Karpas-422 (cell line): ENCODE results near the gene TAF3. TPM values are rescaled to one million over a fixed set of nuclear protein-coding genes. Genes with fewer than 3 reads are reported as not detected.

ENCODE experiments used
- DNase-seq: peaks from one replicate; pipeline ENCODE4 v3.0.0-alpha.2; 2015
- H2AFZ ChIP-seq: fragments of 200-600 bp; sonication (generic); 2 replicates; pipeline ENCODE4 v1.6.1; 2014; ENCODE audit warnings: antibody characterized with exemption, low read length, mixed read lengths
- H3K27ac ChIP-seq: fragments of 200-600 bp; sonication (generic); 2 replicates; pipeline ENCODE4 v1.5.1; 2014; ENCODE audit warnings: mild to moderate bottlenecking, low read length, moderate library complexity
- H3K27me3 ChIP-seq: fragments of 200-600 bp; sonication (generic); 2 replicates; pipeline ENCODE4 v1.6.1; 2014; ENCODE audit warnings: low read length, mixed read lengths
- H3K36me3 ChIP-seq: fragments of 200-600 bp; sonication (generic); 2 replicates; pipeline ENCODE4 v1.6.1; 2014; ENCODE audit warnings: low read length, mixed read lengths; ENCODE audit not compliant: insufficient read depth
- H3K4me1 ChIP-seq: fragments of 200-600 bp; sonication (generic); 2 replicates; pipeline ENCODE4 v1.6.1; 2014; ENCODE audit warnings: mild to moderate bottlenecking, low read length, mixed read lengths
- H3K4me2 ChIP-seq: fragments of 200-600 bp; sonication (generic); 2 replicates; pipeline ENCODE4 v1.6.1; 2014; ENCODE audit warnings: low read length, low read depth, mild to moderate bottlenecking; ENCODE audit not compliant: poor library complexity, severe bottlenecking
- H3K4me3 ChIP-seq: fragments of 200-600 bp; sonication (generic); 2 replicates; pipeline ENCODE4 v1.5.1; 2014; ENCODE audit warnings: mild to moderate bottlenecking, antibody characterized with exemption, low read length, mixed read lengths
- H3K79me2 ChIP-seq: fragments of 200-600 bp; sonication (generic); 2 replicates; pipeline ENCODE4 v1.6.1; 2014; ENCODE audit warnings: mild to moderate bottlenecking, low read length, mixed read lengths
- H3K9ac ChIP-seq: fragments of 200-600 bp; sonication (generic); 2 replicates; pipeline ENCODE4 v1.6.0; 2014; ENCODE audit warnings: low read length
- H3K9me2 ChIP-seq: fragments of 200-600 bp; sonication (generic), shearing (Covaris generic); replicated peaks from 2 replicates; pipeline ENCODE4 v1.6.0; 2014; ENCODE audit warnings: mild to moderate bottlenecking, low read length, moderate library complexity; ENCODE audit not compliant: insufficient read depth
- H3K9me3 ChIP-seq: fragments of 300-700, 200-600 bp; sonication (generic); 2 replicates; pipeline ENCODE4 v1.6.1; 2014; ENCODE audit warnings: low read length, mixed read lengths
- H4K20me1 ChIP-seq: fragments of 200-600 bp; sonication (generic); 2 replicates; pipeline ENCODE4 v1.6.1; 2014; ENCODE audit warnings: mild to moderate bottlenecking, antibody characterized with exemption, low read length, low read depth; ENCODE audit not compliant: insufficient read depth
- total RNA-seq: library from RNA; depleted of rRNA; stranded (reverse); fragments of >200 nt; shearing (Covaris generic); gene quantifications from 2 replicates; pipeline ENCODE4 v1.2.3, GENCODE V29; 2014; ENCODE audit warnings: low replicate concordance

The TAF3 gene
- total RNA-seq, 1 experiment from 2014 or later, result 4.5 TPM

DNA sequence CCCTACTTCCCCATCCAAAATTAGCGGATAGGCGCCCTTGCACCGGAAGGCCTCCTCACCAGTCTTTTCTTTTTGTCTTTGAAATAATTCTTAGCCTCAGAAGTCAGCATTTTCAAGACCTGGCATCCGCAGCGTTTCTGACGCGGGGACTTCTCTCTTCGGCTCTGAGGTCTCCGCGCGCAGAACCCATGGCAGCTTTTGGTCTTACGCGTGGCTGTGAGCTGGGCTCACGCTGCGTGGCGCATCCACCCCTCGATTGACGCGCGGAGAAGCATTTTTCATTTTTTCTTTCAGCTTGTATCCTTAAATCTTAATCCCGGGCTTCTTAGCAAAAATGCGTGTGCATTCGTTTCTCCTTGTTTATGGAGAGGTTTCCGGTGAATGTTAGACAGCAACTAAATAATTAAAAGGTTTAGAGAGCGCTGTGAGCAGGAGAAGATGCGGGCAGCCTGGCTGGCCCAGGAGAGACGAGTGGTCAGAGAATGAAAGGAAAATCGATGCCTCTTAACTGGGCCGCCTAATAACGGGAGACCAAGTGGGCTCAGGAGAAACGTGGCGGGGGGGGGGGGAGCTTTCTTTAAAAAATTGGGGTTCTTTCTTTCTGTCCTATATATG lies 234.1 kb downstream of the TAF3 start:
- no peaks in the 10 kb centered on the region for H4K20me1 ChIP-seq
- no peak overlapping the region for H3K27ac ChIP-seq
- no peak overlapping the region for H3K9ac ChIP-seq
- no peaks in the 10 kb centered on the region for H3K79me2 ChIP-seq
- no peak overlapping the region for H3K4me3 ChIP-seq
- no peaks in the 10 kb centered on the region for H3K4me1 ChIP-seq
- H3K36me3 ChIP-seq, result no peaks in the 10 kb centered on the region
- no peaks in the 10 kb centered on the region for H3K9me2 ChIP-seq
- no peak overlapping the region for H3K4me2 ChIP-seq
- H2AFZ ChIP-seq, result no peak overlapping the region
- no peaks in the 10 kb centered on the region; the same call in 1 of the 2 replicates for H3K9me3 ChIP-seq
- H3K27me3 ChIP-seq, result no peaks in the 10 kb centered on the region
- DNase-seq, result no peak

DNA sequence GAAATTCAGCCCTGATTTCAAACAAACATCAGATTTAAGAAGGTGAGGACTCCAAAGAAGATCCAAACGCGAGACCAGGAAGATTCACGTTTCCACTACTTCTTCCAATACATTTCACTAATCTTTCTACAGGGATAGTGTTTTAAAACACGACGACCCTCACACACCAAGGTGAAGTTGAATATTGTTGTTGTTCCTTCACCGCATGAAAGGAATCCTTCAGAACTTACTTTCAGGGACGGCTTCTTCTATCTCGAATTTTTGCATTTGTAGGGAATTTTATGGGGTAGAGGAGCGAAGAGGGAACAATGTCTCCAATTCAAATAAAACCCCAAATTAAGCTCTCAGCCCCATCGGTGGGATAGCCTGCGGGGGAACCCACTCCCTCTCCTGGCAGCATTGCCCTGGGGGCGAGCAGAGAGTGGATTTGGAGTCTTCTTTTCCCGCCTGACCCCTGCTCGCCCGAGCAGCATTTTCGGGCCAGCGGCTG lies 234.7 kb downstream of the TAF3 start:
- Histone ChIP-seq H3K4me1 (no peaks in the 10 kb centered on the region), H3K4me2 (no peak overlapping the region), H3K9me3 (no peaks in the 10 kb centered on the region; the same call in 1 of the 2 replicates), H3K4me3 (no peak overlapping the region), H3K9me2 (no peaks in the 10 kb centered on the region), H3K27ac (no peak overlapping the region), H3K9ac (no peak overlapping the region), H2AFZ (no peak overlapping the region), H3K36me3 (no peaks in the 10 kb centered on the region), H4K20me1 (no peaks in the 10 kb centered on the region), H3K27me3 (no peaks in the 10 kb centered on the region), H3K79me2 (no peaks in the 10 kb centered on the region)
- no peak for DNase-seq

DNA sequence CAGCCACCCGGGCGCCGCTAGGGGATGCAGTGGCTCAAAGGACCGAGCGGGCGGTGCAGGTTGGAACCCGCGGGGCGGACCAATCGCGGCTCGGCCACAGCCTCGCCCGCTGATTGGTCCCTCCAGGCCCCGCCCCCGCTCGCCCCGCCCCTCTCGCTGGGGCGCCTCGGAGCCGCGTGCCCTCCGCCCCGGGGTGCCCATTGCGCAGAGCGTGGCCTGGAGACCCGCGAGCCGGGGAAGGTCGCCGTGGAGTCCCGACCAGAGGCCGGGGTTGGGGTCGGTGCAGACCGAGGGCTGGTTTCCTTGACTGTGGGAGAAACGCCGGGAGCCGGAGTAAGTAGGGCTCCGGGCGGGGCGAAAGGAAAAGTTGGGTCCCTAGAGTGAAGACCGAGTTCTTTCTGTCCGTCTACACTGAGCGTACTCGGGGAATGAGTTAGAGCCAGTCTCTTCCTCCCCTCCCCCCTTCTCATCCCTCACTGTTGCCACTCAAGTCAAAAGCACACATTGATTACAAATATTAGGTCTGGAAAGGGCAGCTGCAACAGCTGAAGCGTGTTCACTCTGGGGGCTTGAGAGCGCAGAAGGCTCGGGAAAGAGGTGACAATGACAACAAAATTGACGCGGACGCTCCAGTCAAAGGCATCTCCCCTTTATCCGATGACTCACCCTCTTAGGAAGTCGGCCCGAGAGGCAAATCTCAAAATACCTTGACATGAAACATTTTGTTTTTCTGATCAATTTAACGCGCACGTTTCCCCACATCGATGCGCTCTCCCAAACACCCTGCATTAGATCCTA lies 235.3 kb downstream of the TAF3 start:
- Histone ChIP-seq H3K36me3 (no peaks in the 10 kb centered on the region), H3K4me2 (no peak overlapping the region), H3K4me1 (no peaks in the 10 kb centered on the region), H3K27me3 (no peaks in the 10 kb centered on the region), H2AFZ (no peak overlapping the region), H3K27ac (no peak overlapping the region), H3K9me2 (no peaks in the 10 kb centered on the region), H4K20me1 (no peaks in the 10 kb centered on the region), H3K9me3 (no peaks in the 10 kb centered on the region; the same call in 1 of the 2 replicates), H3K79me2 (no peaks in the 10 kb centered on the region), H3K4me3 (no peak overlapping the region), H3K9ac (no peak overlapping the region)
- no peak for DNase-seq

DNA sequence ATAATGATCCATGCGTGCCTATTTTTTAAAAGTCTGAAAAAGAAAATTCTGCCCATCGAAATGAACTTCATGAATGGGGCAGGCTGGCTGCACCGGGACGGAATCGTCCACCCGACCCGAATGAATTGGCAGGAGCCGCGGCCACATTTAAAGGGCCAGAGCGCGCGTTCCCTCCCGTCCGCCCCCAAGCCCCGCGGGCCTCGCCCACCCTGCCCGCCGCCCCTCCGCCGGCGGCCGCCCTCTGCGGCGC lies 235.9 kb downstream of the TAF3 start:
- Histone ChIP-seq H3K9me3 (no peaks in the 10 kb centered on the region; the same call in 1 of the 2 replicates), H3K9me2 (no peaks in the 10 kb centered on the region), H3K4me3 (no peak overlapping the region), H3K4me2 (no peak overlapping the region), H3K79me2 (no peaks in the 10 kb centered on the region), H2AFZ (no peak overlapping the region), H3K27ac (no peak overlapping the region), H3K4me1 (no peaks in the 10 kb centered on the region), H3K36me3 (no peaks in the 10 kb centered on the region), H4K20me1 (no peaks in the 10 kb centered on the region), H3K9ac (no peak overlapping the region), H3K27me3 (no peaks in the 10 kb centered on the region)
- no peak for DNase-seq

DNA sequence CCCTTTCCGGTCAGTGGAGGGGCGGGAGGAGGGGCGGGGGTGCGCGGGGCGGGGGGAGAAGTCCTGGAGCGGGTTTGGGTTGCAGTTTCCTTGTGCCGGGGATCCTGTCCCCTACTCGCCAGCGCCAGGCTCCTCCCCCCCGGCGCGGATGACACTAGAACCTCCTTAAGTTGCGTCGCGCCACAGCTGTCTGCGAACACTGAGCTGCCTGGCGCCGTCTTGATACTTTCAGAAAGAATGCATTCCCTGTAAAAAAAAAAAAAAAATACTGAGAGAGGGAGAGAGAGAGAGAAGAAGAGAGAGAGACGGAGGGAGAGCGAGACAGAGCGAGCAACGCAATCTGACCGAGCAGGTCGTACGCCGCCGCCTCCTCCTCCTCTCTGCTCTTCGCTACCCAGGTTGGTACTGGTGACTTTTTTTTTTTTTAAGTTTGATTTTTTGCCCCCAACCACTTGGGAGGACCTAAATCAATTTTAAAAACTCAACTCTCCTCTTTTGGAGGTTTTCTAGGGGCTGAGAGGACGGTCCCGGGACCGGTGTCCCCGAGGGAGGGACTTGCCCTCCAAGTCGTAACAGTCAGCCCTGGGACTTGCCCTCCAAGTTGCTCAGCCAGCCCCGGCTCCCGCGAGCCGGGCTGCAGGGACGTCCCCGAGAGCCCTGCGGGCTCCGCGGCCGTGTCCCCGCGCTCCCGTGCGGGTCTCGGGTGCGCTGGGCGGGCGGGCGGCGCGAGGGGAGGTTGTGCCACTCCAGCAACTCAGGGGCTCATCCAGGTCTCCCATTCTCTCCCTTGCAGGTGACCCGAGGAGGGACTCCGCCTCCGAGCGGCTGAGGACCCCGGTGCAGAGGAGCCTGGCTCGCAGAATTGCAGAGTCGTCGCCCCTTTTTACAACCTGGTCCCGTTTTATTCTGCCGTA lies 236.4 kb downstream of the TAF3 start, which contains the start of gene GATA3:
Gene GATA3, plus strand, starts transcription at position 195 of the 914 bp plus-strand sequence. CDS start 968 bp downstream, outside the sequence.
- Histone ChIP-seq H3K4me2 (no peak within 1 kb of the TSS), H3K36me3 (no peaks in the 10 kb centered on the region), H3K27ac (no peak within 1 kb of the TSS), H3K4me1 (no peaks in the 10 kb centered on the region), H3K9me3 (no peaks in the 10 kb centered on the region; the same call in 1 of the 2 replicates), H2AFZ (no peak within 1 kb of the TSS), H3K9ac (no peak within 1 kb of the TSS), H3K9me2 (no peaks in the 10 kb centered on the region), H3K4me3 (no peak within 1 kb of the TSS), H3K79me2 (no peaks in the 10 kb centered on the region), H4K20me1 (no peaks in the 10 kb centered on the region), H3K27me3 (no peaks in the 10 kb centered on the region)
- DNase-seq, result no peak

DNA sequence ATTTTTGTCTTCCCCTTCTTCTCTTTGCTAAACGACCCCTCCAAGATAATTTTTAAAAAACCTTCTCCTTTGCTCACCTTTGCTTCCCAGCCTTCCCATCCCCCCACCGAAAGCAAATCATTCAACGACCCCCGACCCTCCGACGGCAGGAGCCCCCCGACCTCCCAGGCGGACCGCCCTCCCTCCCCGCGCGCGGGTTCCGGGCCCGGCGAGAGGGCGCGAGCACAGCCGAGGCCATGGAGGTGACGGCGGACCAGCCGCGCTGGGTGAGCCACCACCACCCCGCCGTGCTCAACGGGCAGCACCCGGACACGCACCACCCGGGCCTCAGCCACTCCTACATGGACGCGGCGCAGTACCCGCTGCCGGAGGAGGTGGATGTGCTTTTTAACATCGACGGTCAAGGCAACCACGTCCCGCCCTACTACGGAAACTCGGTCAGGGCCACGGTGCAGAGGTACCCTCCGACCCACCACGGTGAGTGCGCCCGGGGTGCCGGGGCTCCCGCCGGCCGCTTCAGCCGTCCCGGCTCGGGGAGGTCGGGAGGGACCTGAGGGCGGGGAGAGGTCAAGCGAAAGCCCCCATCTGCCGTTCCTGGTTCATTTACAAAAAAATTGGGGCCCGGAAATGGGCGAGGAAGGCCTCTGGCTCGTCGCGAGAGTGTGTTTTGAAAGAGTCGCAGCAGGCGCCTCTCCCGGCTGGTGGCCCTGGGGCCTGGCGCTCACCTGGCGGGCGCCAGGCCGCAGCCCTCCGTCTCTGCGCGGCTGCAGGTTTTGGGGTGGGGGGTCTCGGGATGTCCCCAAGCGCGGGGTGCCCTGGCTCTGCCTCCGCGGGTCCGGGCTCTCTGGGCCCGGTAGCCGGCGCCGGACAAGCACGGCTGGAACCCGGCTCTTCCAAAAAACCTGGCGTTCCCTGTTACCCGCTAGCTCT lies 237.4 kb downstream of the TAF3 start:
- Histone ChIP-seq H3K9ac (no peak overlapping the region), H3K4me1 (no peaks in the 10 kb centered on the region), H2AFZ (no peak overlapping the region), H3K9me2 (no peaks in the 10 kb centered on the region), H3K36me3 (no peaks in the 10 kb centered on the region), H4K20me1 (no peaks in the 10 kb centered on the region), H3K27ac (no peak overlapping the region), H3K9me3 (no peaks in the 10 kb centered on the region; the same call in 1 of the 2 replicates), H3K4me2 (no peak overlapping the region), H3K4me3 (no peak overlapping the region), H3K27me3 (no peaks in the 10 kb centered on the region), H3K79me2 (no peaks in the 10 kb centered on the region)
- DNase-seq, result no peak

DNA sequence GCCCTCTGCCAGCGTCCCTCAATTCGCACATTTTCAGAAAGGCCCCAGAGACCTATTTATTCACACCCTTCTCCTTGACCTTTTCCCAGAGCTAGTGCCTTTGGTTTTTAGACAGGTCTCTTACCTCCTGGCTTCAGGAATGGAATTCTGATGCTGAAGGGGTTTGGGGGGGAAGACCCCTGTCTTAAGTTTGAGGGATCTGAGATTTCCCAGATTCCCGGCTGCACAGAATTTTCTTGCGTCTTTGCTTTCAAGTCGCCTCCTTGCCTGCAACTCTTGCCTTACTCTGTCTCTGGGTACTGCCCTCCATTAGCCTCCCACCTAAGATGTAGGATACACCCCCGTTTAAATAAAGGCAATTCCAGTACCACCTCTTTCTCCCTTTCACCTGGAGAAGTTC lies 238.1 kb downstream of the TAF3 start:
- Histone ChIP-seq H3K4me3 (no peak overlapping the region), H3K27me3 (no peaks in the 10 kb centered on the region), H3K4me2 (no peak overlapping the region), H3K9me3 (no peaks in the 10 kb centered on the region; the same call in 1 of the 2 replicates), H2AFZ (no peak overlapping the region), H3K36me3 (no peaks in the 10 kb centered on the region), H3K9ac (no peak overlapping the region), H3K27ac (no peak overlapping the region), H3K4me1 (no peaks in the 10 kb centered on the region), H3K79me2 (no peaks in the 10 kb centered on the region), H3K9me2 (no peaks in the 10 kb centered on the region), H4K20me1 (no peaks in the 10 kb centered on the region)
- no peak for DNase-seq
